Bone marrow (tissue), 2 donors: ENCODE results near the gene C13orf46.
"Not testable (repeated sequence)": the region's sequence is repeated elsewhere in the genome, so short reads cannot be mapped to it uniquely, and the experiment has no call there.

Experiments
- DNase-seq, 2 donors: peaks; one replicate each; lab custom pipeline; 2025; lab: John Stamatoyannopoulos, UW

Gene C13orf46

GRCh38 chr13:113923376-113924063, 50.4 kb downstream of the C13orf46 start:
- DNase-seq: no peak

DNA sequence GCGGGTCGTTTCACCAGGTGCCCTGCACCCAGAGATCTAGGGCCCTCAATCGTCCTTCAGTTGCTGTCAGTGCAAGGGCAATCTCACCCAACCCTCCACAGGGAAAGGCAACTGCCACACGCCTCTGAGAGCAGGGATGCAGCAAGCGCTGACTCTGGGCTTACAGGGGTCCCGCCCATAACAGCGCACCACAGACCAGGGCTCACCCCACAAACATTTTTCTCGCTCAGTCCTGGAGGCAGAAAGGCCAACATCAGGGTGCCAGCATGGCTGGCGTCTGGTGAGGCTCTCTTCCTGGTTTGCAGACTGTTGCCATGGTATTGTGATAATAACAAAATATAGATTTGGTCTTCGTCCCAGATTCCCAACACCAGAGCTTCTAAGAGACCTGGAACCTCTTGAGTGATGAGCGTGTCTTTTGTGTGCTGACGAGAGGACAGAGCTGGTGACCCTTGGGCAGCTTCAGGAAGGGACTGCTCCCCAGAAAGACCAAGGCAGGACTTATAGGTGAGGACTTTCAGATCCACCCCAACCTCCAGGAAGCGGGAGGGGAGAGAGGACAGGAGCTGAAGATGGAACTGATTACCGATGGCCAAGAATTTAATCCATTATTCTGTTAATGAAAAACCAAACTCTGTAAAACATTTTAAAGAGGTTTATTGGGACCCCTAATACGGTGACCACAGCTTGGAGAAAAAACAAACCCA, 51.3 kb downstream of the C13orf46 start:
- no peak for DNase-seq

DNA sequence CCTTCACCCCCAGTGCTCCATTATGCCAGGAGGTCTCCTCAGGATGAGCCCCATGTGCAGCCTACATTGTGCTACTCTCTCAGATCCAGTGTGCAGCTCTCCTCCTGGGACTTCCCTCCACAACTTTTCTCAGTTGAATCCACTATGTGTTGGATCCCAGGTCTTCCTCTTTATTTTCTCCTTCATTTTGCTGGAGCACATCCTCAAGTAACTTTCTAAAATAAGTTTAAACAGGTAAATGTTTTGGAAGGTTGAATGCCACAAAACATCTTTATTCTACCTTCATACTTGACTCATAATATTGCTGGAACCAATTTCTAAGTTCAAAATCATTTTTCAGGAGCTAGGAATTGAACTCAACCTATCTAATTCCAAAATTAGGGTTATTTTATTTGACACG, 52.1 kb downstream of the C13orf46 start:
- no peak for DNase-seq

DNA sequence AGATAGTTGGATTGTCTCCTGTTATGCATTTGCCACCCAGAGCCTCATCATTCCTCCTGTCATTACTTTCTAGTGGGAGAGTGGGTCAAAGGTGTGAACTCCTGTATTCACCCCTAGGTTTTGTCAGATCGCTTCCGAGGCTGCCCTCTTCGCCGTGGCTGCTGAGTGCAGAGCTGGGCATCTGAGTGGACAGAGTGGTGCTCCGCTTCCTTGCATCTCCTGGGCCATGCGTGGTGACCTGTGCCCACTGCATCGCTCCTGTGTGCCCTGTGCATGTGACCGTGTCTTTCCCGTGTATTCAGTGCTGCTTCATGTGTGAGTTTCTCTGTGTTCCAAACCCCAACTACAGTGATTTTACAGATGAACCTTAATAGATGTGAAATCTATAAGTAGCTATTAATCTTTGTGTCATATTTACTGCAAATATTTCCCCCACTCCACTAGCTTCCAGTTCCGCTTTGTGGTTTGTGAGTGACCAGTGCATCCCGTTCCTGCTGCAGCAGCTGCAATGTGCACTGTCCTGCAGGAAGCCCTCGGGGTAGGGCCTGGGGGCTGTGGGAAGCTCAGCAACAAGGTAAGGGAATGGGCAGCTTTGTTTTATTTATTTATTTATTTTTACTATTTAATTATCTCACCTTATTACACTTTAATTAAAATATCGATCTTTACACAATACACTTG, 53.1 kb downstream of the C13orf46 start:
- DNase-seq: no peak

- DNase-seq: no peak
These were observed 53.9 kb downstream of the C13orf46 start for GRCh38 chr13:113919761-113920559.

GRCh38 chr13:113918981-113919701, 54.7 kb downstream of the C13orf46 start:
- no peak for DNase-seq

GRCh38 chr13:113918580-113918979, 55.3 kb downstream of the C13orf46 start:
- DNase-seq: no peak

DNA sequence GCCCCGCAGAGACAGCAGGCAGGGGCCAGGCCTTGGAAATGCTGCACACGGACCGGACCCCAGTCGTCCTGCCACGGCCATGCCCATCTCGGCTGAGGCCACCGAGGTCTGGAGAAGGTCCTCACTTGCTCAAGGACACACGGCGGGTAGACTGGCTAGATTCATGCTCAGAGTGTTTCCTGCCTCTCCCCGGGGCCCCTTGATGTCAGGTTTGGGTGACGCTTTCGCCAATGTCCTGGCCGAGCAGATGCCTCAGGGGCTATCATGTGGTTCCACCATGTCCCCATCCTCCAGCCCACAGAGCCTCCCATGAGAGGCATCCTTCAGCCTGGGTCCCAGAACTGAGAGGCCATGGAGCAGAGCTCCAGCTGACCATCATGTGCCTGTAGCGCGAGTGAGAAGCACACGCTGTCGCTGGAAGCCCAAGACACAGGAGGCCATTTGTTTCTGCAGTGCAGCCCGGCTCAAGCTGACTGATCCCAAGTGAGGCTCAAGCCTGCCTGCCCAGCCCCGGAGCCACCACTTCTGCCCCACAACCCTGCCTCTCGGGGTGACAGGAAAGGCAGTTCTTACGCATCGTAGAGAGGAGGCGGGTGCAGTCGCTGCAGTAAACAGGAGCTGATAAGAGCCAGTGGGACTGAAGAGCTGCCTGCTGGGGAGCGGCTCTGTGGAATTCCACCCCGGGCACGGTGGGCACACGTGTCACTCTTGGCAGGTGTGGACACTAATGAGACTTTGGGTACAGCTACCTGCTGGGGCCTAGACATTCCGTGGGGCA, 56.1 kb downstream of the C13orf46 start:
- no peak for DNase-seq

DNA sequence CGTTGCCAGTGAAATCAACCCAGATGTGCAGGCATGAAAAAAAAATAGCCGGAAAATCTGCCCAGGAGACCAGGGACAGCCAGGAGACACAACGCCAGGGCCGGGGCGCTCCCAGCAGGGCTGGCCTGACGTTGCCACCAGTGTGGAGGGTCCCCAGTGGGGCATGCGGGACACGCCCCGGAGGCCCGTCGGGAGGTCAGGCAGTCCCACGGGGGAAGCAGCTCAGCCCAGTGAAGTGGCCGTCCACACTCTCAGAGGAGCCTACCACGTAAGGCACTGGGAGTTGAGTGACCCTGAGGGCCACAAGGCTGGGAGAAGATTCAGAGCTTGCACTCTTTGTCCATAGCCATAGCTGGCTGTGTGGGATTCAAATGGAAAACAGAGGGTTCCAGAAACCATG, 56.8 kb downstream of the C13orf46 start:
- no peak for DNase-seq

DNA sequence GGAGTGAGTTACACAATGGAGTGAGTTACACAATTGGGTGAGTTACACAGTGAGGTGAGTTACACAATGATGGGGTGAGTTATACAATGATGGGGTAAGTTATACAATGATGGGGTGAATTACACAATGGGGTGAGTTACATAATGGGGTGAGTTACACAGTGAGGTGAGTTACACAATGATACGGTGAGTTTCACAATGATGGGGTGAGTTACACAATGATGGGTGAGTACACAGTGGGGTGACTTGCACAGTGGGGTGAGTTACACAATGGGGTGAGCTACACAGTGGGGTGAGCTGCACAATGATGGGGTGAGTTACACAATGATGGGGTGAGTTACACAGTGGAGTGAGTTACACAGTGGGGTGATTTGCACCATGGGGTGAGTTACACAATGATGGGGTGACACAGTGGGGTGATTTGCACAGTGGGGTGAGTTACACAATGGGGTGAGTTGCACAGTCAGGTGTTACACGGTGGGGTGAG, 57.5 kb downstream of the C13orf46 start:
- no peak for DNase-seq

DNA sequence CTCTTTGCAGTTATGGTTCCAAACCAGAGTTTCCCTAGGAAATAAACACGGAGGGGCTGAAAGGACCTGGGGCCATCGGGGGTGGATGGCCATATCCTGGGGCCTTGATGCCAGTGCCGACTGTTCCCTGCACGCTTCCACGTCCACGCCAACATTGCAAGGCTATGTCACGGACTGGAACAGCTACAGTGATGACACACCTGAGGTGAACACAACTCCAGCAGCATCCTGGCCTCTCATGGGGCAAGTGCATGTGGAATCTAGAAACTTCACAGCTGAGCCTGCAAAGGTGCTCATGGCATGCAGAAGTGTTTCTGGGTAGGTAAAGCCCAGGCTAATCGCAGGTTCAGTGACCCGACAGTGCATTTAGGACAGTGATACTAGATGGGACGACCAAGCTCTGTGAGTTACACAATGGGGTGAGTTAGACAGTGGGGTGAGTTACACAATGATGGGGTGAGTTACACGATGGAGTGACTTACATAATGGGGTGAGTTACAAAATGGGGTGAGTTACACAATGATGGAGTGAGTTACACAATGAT, 58.0 kb downstream of the C13orf46 start:
- no peak for DNase-seq

- DNase-seq: no peak
These were observed 58.7 kb downstream of the C13orf46 start for GRCh38 chr13:113915012-113915763.

DNA sequence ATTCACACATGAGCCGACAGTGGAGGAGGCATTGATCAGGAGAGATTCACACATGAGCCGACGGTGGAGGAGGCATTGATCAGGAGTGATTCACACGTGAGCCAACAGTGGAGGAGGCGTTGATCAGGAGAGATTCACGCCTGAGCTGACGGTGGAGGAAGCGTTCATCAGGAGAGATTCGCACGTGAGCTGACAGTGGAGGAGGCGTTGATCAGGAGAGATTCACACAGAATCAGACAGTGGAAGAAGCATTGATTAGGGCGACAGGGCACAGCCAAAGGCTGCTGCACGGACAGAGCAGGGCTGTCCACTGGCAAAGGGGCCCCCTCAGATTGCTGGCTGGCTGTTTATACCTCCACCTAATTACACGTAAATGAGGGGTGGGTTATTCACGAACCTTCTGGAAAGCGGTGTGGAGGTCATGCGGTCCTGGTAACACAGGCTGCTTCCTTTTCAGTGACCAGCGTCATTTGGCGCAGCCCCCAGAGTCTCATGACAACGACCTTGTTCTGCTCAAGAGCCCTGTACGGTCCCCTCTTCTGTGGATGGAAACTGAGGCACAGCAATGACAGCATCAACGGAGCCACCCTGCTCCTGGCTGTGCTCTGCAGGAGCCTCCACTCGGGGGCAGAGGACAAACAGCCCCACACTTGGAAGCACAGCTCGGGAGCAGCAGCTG, 59.4 kb downstream of the C13orf46 start:
- DNase-seq: no peak

GRCh38 chr13:113913838-113914237, 60.0 kb downstream of the C13orf46 start:
- not testable (repeated sequence) for DNase-seq

GRCh38 chr13:113913408-113913807, 60.5 kb downstream of the C13orf46 start:
- DNase-seq: not testable (repeated sequence)

DNA sequence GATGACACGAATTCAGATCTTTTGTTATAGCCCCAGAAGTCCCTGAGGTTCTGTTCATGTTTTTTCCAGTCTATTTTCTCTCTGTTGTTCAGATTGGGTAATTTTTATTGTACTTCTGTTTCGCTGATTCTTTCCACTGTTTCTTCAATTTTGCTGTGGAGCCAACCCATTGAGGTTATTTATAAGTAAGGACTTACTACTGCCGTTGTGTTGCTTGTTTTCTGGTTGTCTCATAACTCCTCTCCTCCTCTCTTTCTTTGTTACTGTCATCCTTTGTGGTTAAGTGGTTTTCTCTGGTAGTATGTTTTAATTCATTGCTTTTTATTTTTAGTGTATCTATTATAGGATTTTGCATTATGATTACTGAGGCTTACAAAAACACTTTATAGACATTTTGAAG, 61.3 kb downstream of the C13orf46 start:
- DNase-seq: no peak

GRCh38 chr13:113907635-113908617, 66.0 kb downstream of the C13orf46 start:
- no peak for DNase-seq

DNA sequence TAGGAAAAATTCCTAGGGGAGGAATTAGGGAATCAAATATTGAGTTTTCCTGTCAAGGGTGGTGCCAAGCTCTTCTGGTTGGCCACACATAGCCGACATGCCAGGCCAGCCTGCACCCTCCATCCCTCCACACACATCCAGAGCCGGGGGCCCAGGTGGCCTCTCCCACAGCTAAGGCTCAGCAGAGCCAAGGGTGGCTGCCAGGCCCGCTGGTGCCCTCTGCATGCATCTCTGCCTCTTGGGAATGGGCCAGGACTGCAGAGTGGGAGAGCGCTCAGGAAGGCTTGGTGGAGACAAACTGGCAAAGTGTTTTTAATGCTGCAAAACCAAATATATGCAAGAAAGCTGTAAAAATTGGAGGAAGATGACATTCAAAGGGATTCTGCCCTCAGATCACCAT, 67.3 kb downstream of the C13orf46 start:
- no peak for DNase-seq
